ENCODE results near the gene HAUS8.

The HAUS8 gene

GRCh38 chr19:17073869-17074633, 1.2 kb downstream of the HAUS8 start:
- DNase-seq = no peak

GRCh38 chr19:17070912-17071311, 4.3 kb downstream of the HAUS8 start:
- no peak for DNase-seq

- no peak for DNase-seq
Measured at GRCh38 chr19:17070421-17070820, 4.8 kb downstream of the HAUS8 start.

- no peak for DNase-seq
Measured at GRCh38 chr19:17069193-17069592, 6.1 kb downstream of the HAUS8 start.

- no peak for DNase-seq
Measured at GRCh38 chr19:17063428-17063827, 11.8 kb downstream of the HAUS8 start.

GRCh38 chr19:17061691-17062090, 13.6 kb downstream of the HAUS8 start:
- DNase-seq = no peak

GRCh38 chr19:17061205-17061604, 14.0 kb downstream of the HAUS8 start:
- no peak for DNase-seq

GRCh38 chr19:17060802-17061201, 14.4 kb downstream of the HAUS8 start:
- no peak for DNase-seq

GRCh38 chr19:17058236-17058635, 17.0 kb downstream of the HAUS8 start:
- no peak for DNase-seq

- no peak for DNase-seq
Measured at GRCh38 chr19:17055636-17056035, 19.6 kb downstream of the HAUS8 start.

- DNase-seq = no peak
Measured at GRCh38 chr19:17054746-17055145, 20.5 kb downstream of the HAUS8 start.

- peak; percentile 52 for DNase-seq
Measured at GRCh38 chr19:17052439-17052838, 22.8 kb downstream of the HAUS8 start.

GRCh38 chr19:17049711-17050280, 25.5 kb downstream of the HAUS8 start:
- no peak for DNase-seq

GRCh38 chr19:17048885-17049453, 26.3 kb downstream of the HAUS8 start:
- DNase-seq = no peak

GRCh38 chr19:17045907-17046502, 29.2 kb downstream of the HAUS8 start:
- DNase-seq = no peak

- no peak for DNase-seq
Measured at GRCh38 chr19:17043744-17044143, 31.5 kb downstream of the HAUS8 start.

- DNase-seq = no peak
Measured at GRCh38 chr19:17041976-17042375, 33.3 kb downstream of the HAUS8 start.

GRCh38 chr19:17037966-17038500, 37.2 kb downstream of the HAUS8 start:
- DNase-seq = no peak

GRCh38 chr19:17037184-17037583, 38.1 kb downstream of the HAUS8 start:
- no peak for DNase-seq

- DNase-seq = no peak
Measured at GRCh38 chr19:17036640-17037039, 38.6 kb downstream of the HAUS8 start.

GRCh38 chr19:17035842-17036424, 39.3 kb downstream of the HAUS8 start:
- DNase-seq = peak; percentile 5

- DNase-seq = no peak
Measured at GRCh38 chr19:17031741-17032140, 43.5 kb downstream of the HAUS8 start.

GRCh38 chr19:17027535-17027975, 47.7 kb downstream of the HAUS8 start:
- DNase-seq = no peak

Measured in CD4-positive, alpha-beta T cell treated with Interleukin-21 for 1 hour (primary cell).